Measurements from ENCODE around the gene SHROOM2.

GRCh38 chrX:9765737-9766097 lies 20.5 kb upstream of the SHROOM2 start, which contains the start of gene GPR143:
- no peak for TF ChIP-seq CEBPB (IDR thresholded peaks at IDR 0.05)
- no peak for TF ChIP-seq TAF1 (IDR thresholded peaks at IDR 0.05; ENCODE audit: low read depth)
- TF ChIP-seq REST (IDR thresholded peaks at IDR 0.05; ENCODE audit: low read depth), result no peak
- no peak for TF ChIP-seq USF1 (IDR thresholded peaks at IDR 0.05)
- no peak for TF ChIP-seq FOXM1 (IDR thresholded peaks at IDR 0.05; ENCODE audit: borderline replicate concordance, low read depth)
- no peak for TF ChIP-seq TEAD4 (IDR thresholded peaks at IDR 0.05)
- TF ChIP-seq NFIC (IDR thresholded peaks at IDR 0.05), result no peak
